Gastrocnemius medialis (tissue), 4 donors: Measurements from ENCODE around the gene COL6A2.
"Not testable (repeated sequence)": the region's sequence is repeated elsewhere in the genome, so short reads cannot be mapped to it uniquely, and the experiment has no call there.

ENCODE experiments used
- POLR2A ChIP-seq, 2 donors: fragments of 450-650 bp; IDR thresholded peaks; one replicate each; pipeline ENCODE4 v1.6.1; 2017; ENCODE audit warnings: antibody characterized with exemption in 2 of 2, mild to moderate bottlenecking in 2 of 2, moderate library complexity in 2 of 2
- TF ChIP-seq, protein P1 (sequence below), 5 experiments: fragments of 450-650 bp in 3 of 5; fragments of 200-600 bp in 2 of 5; sonication (generic) in 2 of 5; IDR thresholded peaks in 4 of 5; conservative IDR thresholded peaks in 1 of 5; 1 replicate in 4 of 5; 2 replicates in 1 of 5; pipeline ENCODE4 v1.5.1; 2016 to 2019; ENCODE audit warnings: antibody characterized with exemption in 5 of 5, mild to moderate bottlenecking in 3 of 5, moderate library complexity in 3 of 5

GRCh38 chr21:46107376-46107775 is 9.5 kb downstream of the COL6A2 start:
- TF ChIP-seq, protein P1, sequence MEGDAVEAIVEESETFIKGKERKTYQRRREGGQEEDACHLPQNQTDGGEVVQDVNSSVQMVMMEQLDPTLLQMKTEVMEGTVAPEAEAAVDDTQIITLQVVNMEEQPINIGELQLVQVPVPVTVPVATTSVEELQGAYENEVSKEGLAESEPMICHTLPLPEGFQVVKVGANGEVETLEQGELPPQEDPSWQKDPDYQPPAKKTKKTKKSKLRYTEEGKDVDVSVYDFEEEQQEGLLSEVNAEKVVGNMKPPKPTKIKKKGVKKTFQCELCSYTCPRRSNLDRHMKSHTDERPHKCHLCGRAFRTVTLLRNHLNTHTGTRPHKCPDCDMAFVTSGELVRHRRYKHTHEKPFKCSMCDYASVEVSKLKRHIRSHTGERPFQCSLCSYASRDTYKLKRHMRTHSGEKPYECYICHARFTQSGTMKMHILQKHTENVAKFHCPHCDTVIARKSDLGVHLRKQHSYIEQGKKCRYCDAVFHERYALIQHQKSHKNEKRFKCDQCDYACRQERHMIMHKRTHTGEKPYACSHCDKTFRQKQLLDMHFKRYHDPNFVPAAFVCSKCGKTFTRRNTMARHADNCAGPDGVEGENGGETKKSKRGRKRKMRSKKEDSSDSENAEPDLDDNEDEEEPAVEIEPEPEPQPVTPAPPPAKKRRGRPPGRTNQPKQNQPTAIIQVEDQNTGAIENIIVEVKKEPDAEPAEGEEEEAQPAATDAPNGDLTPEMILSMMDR (IDR thresholded peaks at IDR 0.05 in 4 of 5, conservative IDR thresholded peaks at IDR 0.05 in 1 of 5): not testable (repeated sequence)
- not testable (repeated sequence) for TF ChIP-seq POLR2A (IDR thresholded peaks at IDR 0.05)
